Mucosa of stomach (tissue), 1 donor: ENCODE results near the gene SPATA9.

Experiments used
- H3K27me3 ChIP-seq: one replicate; pipeline ENCODE4 v1.7.0; 2013; ENCODE audit warnings: mild to moderate bottlenecking, low read length; ENCODE audit not compliant: control insufficient read depth, insufficient read depth
- H3K36me3 ChIP-seq: one replicate; pipeline ENCODE4 v1.7.0; 2013; ENCODE audit warnings: low read length; ENCODE audit not compliant: control insufficient read depth, insufficient read depth
- H3K4me1 ChIP-seq: one replicate; pipeline ENCODE4 v1.7.0; 2013; ENCODE audit warnings: mild to moderate bottlenecking, low read length; ENCODE audit not compliant: control insufficient read depth, insufficient read depth
- H3K4me3 ChIP-seq: one replicate; pipeline ENCODE4 v1.7.0; 2013; ENCODE audit warnings: low read length
- H3K9ac ChIP-seq: one replicate; pipeline ENCODE4 v1.7.0; 2013; ENCODE audit warnings: mild to moderate bottlenecking, low read length, moderate library complexity
- H3K9me3 ChIP-seq: one replicate; pipeline ENCODE4 v1.7.0; 2013; ENCODE audit warnings: mild to moderate bottlenecking, low read length, moderate library complexity; ENCODE audit not compliant: control insufficient read depth
- donor health status: Pancreatic carcinoma.

SPATA9 gene

GRCh38 chr5:95627971-95628810 lies 54.6 kb downstream of the SPATA9 start:
- Histone ChIP-seq H3K4me3 (no peak overlapping the region), H3K36me3 (no peaks in the 10 kb centered on the region), H3K4me1 (no peaks in the 10 kb centered on the region), H3K9me3 (no peaks in the 10 kb centered on the region), H3K9ac (no peak overlapping the region), H3K27me3 (no peaks in the 10 kb centered on the region)

GRCh38 chr5:95626701-95627100 lies 56.1 kb downstream of the SPATA9 start:
- Histone ChIP-seq H3K36me3 (no peaks in the 10 kb centered on the region), H3K9me3 (no peaks in the 10 kb centered on the region), H3K4me1 (peaks cover 3% of the 10 kb centered on the region), H3K9ac (no peak overlapping the region), H3K27me3 (no peaks in the 10 kb centered on the region), H3K4me3 (no peak overlapping the region)

DNA sequence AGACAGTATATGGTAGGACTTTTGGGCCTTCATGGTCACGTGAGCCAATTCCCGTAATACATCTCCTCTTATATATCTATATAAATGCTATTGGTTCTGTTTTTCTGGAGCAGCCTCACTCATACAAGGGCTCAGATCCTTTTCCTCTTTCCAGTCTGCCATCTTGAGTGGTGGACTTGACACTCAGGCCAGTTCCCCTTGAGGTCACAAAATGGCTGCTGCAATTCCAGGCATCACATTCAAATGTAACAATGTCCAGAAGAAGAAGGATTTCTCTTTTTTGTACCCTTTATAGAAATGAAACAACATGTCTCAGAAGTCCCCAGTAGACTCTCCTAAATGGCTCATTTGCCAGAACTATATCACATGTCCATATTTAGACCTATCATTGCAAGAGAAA lies 58.4 kb downstream of the SPATA9 start:
- Histone ChIP-seq H3K4me3 (no peak overlapping the region), H3K4me1 (peaks cover 18% of the 10 kb centered on the region), H3K27me3 (peaks cover 20% of the 10 kb centered on the region), H3K9me3 (no peaks in the 10 kb centered on the region), H3K9ac (no peak overlapping the region), H3K36me3 (no peaks in the 10 kb centered on the region)

DNA sequence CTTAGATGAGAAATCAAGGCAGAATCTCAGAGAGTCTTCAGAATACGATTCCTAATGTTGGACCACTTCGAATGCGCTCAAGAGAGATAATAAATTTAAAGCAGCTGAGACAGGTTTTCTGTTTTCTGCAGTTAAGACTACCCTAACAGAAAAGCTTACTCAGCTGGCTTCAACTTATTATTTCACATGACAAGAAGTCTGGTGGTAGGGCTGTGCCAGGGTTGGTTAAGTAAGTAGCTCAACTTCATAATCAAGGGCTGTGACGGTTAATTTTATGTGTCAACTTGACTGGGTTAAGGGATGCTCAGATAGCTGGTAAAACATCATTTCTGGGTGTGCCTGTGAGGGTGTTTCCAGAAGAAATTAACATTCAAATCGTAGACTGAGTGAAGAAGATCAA lies 59.1 kb downstream of the SPATA9 start:
- no peak overlapping the region for H3K9ac ChIP-seq
- peaks cover 18% of the 10 kb centered on the region for H3K4me1 ChIP-seq
- H3K9me3 ChIP-seq, result no peaks in the 10 kb centered on the region
- no peak overlapping the region for H3K4me3 ChIP-seq
- H3K36me3 ChIP-seq, result no peaks in the 10 kb centered on the region
- peaks cover 23% of the 10 kb centered on the region for H3K27me3 ChIP-seq

GRCh38 chr5:95621839-95622629 lies 60.8 kb downstream of the SPATA9 start:
- Histone ChIP-seq H3K36me3 (no peaks in the 10 kb centered on the region), H3K9ac (no peak overlapping the region), H3K4me3 (peak overlapping the region; percentile 40), H3K27me3 (peaks cover 23% of the 10 kb centered on the region), H3K4me1 (peaks cover 18% of the 10 kb centered on the region), H3K9me3 (no peaks in the 10 kb centered on the region)

GRCh38 chr5:95620870-95621838 lies 61.6 kb downstream of the SPATA9 start:
- peaks cover 18% of the 10 kb centered on the region for H3K4me1 ChIP-seq
- H3K36me3 ChIP-seq, result no peaks in the 10 kb centered on the region
- peak overlapping the region; percentile 46 for H3K9ac ChIP-seq
- peak overlapping the region; percentile 40 for H3K4me3 ChIP-seq
- H3K9me3 ChIP-seq, result no peaks in the 10 kb centered on the region
- peaks cover 23% of the 10 kb centered on the region for H3K27me3 ChIP-seq

GRCh38 chr5:95620030-95620869 lies 62.5 kb downstream of the SPATA9 start, which contains the start of gene GPR150:
Gene GPR150, plus strand, starts transcription at chr5:95620087. Its CDS starts 189 bp downstream, at chr5:95620276.
- H3K4me1 ChIP-seq, result peaks cover 18% of the 10 kb centered on the region
- peak within 1 kb of the TSS; percentile 52 for H3K9ac ChIP-seq

GRCh38 chr5:95619514-95620029 lies 63.2 kb downstream of the SPATA9 start:
- Histone ChIP-seq H3K4me1 (peaks cover 18% of the 10 kb centered on the region), H3K9ac (peak overlapping the region; percentile 52), H3K9me3 (no peaks in the 10 kb centered on the region)

More at GRCh38 chr5:95620030-95620869, 62.5 kb downstream of the SPATA9 start, which contains the start of gene GPR150:
- Histone ChIP-seq H3K27me3 (peaks cover 23% of the 10 kb centered on the region), H3K36me3 (no peaks in the 10 kb centered on the region), H3K4me3 (peak within 1 kb of the TSS; percentile 22), H3K9me3 (no peaks in the 10 kb centered on the region)

GRCh38 chr5:95619096-95619495 lies 63.7 kb downstream of the SPATA9 start:
- Histone ChIP-seq H3K27me3 (peaks cover 23% of the 10 kb centered on the region), H3K9me3 (no peaks in the 10 kb centered on the region), H3K9ac (no peak overlapping the region), H3K36me3 (no peaks in the 10 kb centered on the region), H3K4me3 (no peak overlapping the region), H3K4me1 (peaks cover 18% of the 10 kb centered on the region)

More at GRCh38 chr5:95619514-95620029, 63.2 kb downstream of the SPATA9 start:
- H3K27me3 ChIP-seq, result peaks cover 23% of the 10 kb centered on the region
- H3K4me3 ChIP-seq, result peak overlapping the region; percentile 22
- H3K36me3 ChIP-seq, result no peaks in the 10 kb centered on the region

DNA sequence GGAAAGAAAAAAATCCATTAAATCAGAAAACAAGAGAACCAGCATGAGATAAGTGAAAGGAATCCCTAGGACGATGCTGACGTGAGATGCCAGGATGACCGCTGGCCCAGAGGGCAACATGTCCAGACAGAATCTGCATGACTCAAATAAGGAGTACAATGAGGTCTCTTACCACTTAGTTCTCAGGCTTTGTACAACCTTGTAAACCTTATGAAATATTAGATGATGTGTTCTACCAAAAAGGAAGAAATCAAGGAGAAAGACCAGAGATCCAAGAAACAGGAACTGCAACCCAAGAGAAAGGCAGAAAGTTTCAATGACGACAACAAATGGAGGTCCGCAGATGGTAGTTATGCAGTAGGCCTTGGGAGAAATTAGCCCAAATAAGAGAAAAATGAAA lies 65.7 kb downstream of the SPATA9 start:
- no peaks in the 10 kb centered on the region for H3K36me3 ChIP-seq
- H3K9me3 ChIP-seq, result no peaks in the 10 kb centered on the region
- H3K4me1 ChIP-seq, result peaks cover 18% of the 10 kb centered on the region
- no peak overlapping the region for H3K9ac ChIP-seq
- peaks cover 23% of the 10 kb centered on the region for H3K27me3 ChIP-seq
- H3K4me3 ChIP-seq, result no peak overlapping the region

GRCh38 chr5:95615164-95615467 lies 67.7 kb downstream of the SPATA9 start:
- peaks cover 11% of the 10 kb centered on the region for H3K27me3 ChIP-seq
- no peaks in the 10 kb centered on the region for H3K9me3 ChIP-seq
- no peak overlapping the region for H3K9ac ChIP-seq
- peaks cover 7% of the 10 kb centered on the region for H3K4me1 ChIP-seq
- no peak overlapping the region for H3K4me3 ChIP-seq
- H3K36me3 ChIP-seq, result no peaks in the 10 kb centered on the region
